ENCODE measurements around the gene SUDS3.

GRCh38 chr12:118409834-118410233, 33.5 kb downstream of the SUDS3 start:
- TF ChIP-seq CTCF (IDR thresholded peaks at IDR 0.05; ENCODE audit: low read length) = no peak
- TF ChIP-seq EZH2 (IDR thresholded peaks at IDR 0.05; ENCODE audit: borderline replicate concordance, low read length) = no peak

Measured in OCI-LY1 (cell line).